Measurements from ENCODE around the gene RER1. TPM values are rescaled to one million over a fixed set of nuclear protein-coding genes. Genes with fewer than 3 reads are reported as not detected.

RER1 gene
- total RNA-seq, 1 experiment from 2014 or later = 110 TPM

DNA sequence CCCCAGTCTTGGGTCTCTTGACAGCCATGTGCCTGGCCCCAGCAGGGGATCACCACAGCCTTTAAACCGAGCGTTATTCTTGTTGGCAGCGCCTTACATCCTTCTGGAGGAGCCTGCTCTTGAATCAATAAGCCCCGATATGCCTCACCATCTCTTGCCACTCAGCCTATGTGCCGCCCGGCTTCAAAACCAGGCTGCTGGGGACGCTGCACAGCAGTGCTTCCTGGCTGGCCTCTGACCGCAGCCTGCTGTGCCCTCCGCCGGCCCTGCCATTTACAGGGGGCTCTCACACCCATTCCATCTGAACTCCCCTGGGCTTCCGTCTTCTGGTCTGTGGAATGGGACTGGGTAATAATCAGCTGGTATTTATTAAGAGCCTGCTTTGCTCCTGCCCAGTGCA is 23.7 kb downstream of the RER1 start:
- no CpG with 5 or more reads among the region's 11 CpGs for WGBS (ENCODE audit: extremely low coverage, insufficient read length, low lambda C conversion rate)
- no peak overlapping the region for H2AFZ ChIP-seq (ENCODE audit: low read length)
- no peak overlapping the region for H2AK5ac ChIP-seq (ENCODE audit: insufficient read length, low read length)
- Mint-ChIP-seq H3K36me3 (ENCODE audit: insufficient read depth in 1 of 3, low read depth in 3 of 3) (peaks cover 1 to 3% (median 2%) of the 10 kb centered on the region in 3 experiments; a peak in 3 of 7 replicates), H3K4me3 (no peak overlapping the region), H3K27ac (no peak overlapping the region), H3K27me3 (ENCODE audit: low read depth) (peaks cover 32% of the 10 kb centered on the region), H3K9me3 (no peaks in the 10 kb centered on the region), H3K4me1 (peaks cover 18 to 26% of the 10 kb centered on the region in 2 experiments)
- TF ChIP-seq, protein P1, sequence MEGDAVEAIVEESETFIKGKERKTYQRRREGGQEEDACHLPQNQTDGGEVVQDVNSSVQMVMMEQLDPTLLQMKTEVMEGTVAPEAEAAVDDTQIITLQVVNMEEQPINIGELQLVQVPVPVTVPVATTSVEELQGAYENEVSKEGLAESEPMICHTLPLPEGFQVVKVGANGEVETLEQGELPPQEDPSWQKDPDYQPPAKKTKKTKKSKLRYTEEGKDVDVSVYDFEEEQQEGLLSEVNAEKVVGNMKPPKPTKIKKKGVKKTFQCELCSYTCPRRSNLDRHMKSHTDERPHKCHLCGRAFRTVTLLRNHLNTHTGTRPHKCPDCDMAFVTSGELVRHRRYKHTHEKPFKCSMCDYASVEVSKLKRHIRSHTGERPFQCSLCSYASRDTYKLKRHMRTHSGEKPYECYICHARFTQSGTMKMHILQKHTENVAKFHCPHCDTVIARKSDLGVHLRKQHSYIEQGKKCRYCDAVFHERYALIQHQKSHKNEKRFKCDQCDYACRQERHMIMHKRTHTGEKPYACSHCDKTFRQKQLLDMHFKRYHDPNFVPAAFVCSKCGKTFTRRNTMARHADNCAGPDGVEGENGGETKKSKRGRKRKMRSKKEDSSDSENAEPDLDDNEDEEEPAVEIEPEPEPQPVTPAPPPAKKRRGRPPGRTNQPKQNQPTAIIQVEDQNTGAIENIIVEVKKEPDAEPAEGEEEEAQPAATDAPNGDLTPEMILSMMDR (conservative IDR thresholded peaks at IDR 0.05) = no peak
- no peak overlapping the region for H3K4me2 ChIP-seq (ENCODE audit: insufficient read depth, insufficient read length, low read length)
- H2BK15ac ChIP-seq (ENCODE audit: low read depth, low read length) = no peak overlapping the region
- H3K27me3 ChIP-seq (ENCODE audit: insufficient read depth, low read length) = no peaks in the 10 kb centered on the region
- H3K56ac ChIP-seq (ENCODE audit: insufficient read length, low read depth, low read length) = no peak overlapping the region
- H4K91ac ChIP-seq (ENCODE audit: insufficient read length, low read depth, low read length) = no peak overlapping the region
- no peaks in the 10 kb centered on the region for H3K9me3 ChIP-seq (ENCODE audit: control insufficient read depth, low read depth, low read length)
- H3K23me2 ChIP-seq (ENCODE audit: insufficient read length, low read depth, low read length, poor library complexity, severe bottlenecking) = peaks cover 15% of the 10 kb centered on the region
- no peak overlapping the region for H3K14ac ChIP-seq (ENCODE audit: insufficient read depth, low read length)
- H2BK5ac ChIP-seq (ENCODE audit: insufficient read length, low read length) = no peak overlapping the region
- no peaks in the 10 kb centered on the region for H4K20me1 ChIP-seq (ENCODE audit: control insufficient read depth, insufficient read depth, insufficient read length)
- H4K5ac ChIP-seq (ENCODE audit: insufficient read length, low read depth, low read length) = no peak overlapping the region
- H3K4ac ChIP-seq (ENCODE audit: low read depth, low read length) = no peak overlapping the region
- H3K27ac ChIP-seq (ENCODE audit: insufficient read length, low read depth, low read length) = no peak overlapping the region
- no peaks in the 10 kb centered on the region for H3K79me2 ChIP-seq (ENCODE audit: insufficient read depth, low read length)
- H2BK12ac ChIP-seq (ENCODE audit: insufficient read length, low read depth, low read length) = no peak overlapping the region
- H4K8ac ChIP-seq (replicated peaks; ENCODE audit: insufficient read length, low read depth, low read length) = no peak overlapping the region
- H3K4me1 ChIP-seq (ENCODE audit: insufficient read depth, low read length) = no peaks in the 10 kb centered on the region
- DNase-seq = no peak
- no peak overlapping the region for H2BK20ac ChIP-seq (ENCODE audit: low read depth, low read length, poor library complexity, severe bottlenecking)
- no peak overlapping the region for H3K23ac ChIP-seq (ENCODE audit: insufficient read length, low read depth, low read length)
- H3T11ph ChIP-seq (ENCODE audit: low read length) = no peak overlapping the region
- H2BK120ac ChIP-seq (ENCODE audit: low read depth, low read length, poor library complexity, severe bottlenecking) = no peak overlapping the region
- no peak overlapping the region for H3K18ac ChIP-seq (ENCODE audit: insufficient read length, low read depth, low read length)
- H3K9ac ChIP-seq (ENCODE audit: extremely low read depth, insufficient read length, low read length) = no peak overlapping the region
- H3K79me1 ChIP-seq (ENCODE audit: insufficient read depth, low read depth, low read length, poor library complexity, severe bottlenecking) = no peaks in the 10 kb centered on the region
